ENCODE data around the gene MDN1.

DNA sequence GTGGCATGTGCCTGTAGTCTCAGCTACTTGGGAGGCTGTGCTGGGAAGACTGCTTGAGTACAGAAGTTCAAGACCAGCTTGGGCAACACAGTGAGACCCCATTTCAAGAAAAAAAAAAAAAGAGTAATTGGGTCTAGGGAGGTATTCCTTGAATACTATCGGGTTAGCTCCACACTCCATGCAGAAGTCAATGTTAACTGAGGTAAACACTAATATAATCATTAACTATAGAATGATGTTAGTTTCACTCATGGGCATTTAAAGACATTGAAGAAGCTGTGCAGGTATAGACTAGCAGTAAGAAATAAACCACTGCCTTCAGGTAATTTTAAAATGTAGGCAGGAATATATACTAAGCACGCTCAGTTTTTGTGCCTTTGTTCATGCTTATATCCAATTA, 32.6 kb downstream of the MDN1 start:
- TF ChIP-seq, protein P1, sequence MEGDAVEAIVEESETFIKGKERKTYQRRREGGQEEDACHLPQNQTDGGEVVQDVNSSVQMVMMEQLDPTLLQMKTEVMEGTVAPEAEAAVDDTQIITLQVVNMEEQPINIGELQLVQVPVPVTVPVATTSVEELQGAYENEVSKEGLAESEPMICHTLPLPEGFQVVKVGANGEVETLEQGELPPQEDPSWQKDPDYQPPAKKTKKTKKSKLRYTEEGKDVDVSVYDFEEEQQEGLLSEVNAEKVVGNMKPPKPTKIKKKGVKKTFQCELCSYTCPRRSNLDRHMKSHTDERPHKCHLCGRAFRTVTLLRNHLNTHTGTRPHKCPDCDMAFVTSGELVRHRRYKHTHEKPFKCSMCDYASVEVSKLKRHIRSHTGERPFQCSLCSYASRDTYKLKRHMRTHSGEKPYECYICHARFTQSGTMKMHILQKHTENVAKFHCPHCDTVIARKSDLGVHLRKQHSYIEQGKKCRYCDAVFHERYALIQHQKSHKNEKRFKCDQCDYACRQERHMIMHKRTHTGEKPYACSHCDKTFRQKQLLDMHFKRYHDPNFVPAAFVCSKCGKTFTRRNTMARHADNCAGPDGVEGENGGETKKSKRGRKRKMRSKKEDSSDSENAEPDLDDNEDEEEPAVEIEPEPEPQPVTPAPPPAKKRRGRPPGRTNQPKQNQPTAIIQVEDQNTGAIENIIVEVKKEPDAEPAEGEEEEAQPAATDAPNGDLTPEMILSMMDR (IDR thresholded peaks at IDR 0.05), result no peak
- TF ChIP-seq POLR2A (IDR thresholded peaks at IDR 0.05), result no peak

All from stomach (tissue), 4 donors.